ENCODE results near the gene KLF4. TPM values are rescaled to one million over a fixed set of nuclear protein-coding genes. Genes with fewer than 3 reads are reported as not detected.

Gene KLF4
- 14.7 to 18.0 TPM (median 17.0 TPM) in 3 replicates for total RNA-seq

DNA sequence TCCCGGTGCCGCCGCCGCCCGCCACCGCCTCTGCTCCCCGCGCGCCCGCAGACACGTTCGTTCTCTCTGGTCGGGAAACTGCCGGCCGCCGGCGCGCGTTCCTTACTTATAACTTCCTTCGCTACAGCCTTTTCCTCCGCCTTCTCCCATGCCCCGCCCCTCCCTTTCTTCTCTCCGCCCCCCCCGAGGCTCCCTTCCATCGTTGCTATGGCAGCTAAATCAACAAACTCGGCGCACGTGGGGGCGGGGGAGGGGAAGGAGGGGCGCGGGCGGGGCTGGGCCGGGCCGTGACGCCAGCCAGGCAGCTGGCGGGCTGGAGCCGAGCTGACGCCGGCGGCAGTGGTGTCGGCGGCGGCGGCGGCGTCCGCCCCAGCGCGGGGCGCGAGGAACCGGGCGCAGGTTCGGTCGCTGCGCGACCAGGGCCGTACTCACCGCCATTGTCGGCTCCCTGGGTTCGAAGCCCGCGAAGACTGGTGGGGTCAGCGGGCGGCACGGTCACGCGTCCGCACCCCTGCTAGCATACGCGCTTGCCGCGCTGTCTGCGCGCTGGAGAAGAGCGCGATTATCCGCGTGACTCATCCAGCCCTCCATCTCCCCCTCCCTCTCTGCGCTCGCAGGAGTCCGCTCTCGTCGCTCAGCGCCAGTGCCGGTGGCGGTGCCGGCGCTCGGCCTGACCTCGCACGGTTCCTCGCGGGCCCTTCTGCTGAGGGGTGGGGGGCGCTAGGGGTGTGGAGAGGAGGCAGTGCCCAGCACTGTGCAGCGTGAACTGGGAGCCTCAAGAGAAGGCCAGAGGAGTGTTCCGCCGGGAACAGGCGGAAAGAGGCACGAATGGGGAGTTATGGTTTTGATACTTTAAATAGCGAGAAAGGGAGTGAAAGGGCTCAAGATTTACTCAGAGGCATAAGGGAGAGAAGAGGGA is at the start of gene KLF4:
TSS of gene KLF4 (minus strand) at position 83 of the 919 bp plus-strand sequence. CDS start 597 bp downstream, outside the sequence.
- Mint-ChIP-seq H3K27ac (peak within 1 kb of the TSS; percentile 87), H3K27me3 (ENCODE audit: low read depth) (peaks cover 73% of the 10 kb centered on the region), H3K4me3 (peak within 1 kb of the TSS; percentile 83), H3K36me3 (no peaks in the 10 kb centered on the region), H3K4me1 (peaks cover 33% of the 10 kb centered on the region), H3K9me3 (no peaks in the 10 kb centered on the region)
- peak; percentile 87 to 88 for DNase-seq (ENCODE audit: low spot score in 2 of 2, unreplicated experiment in 2 of 2)
- TF ChIP-seq, protein P1, sequence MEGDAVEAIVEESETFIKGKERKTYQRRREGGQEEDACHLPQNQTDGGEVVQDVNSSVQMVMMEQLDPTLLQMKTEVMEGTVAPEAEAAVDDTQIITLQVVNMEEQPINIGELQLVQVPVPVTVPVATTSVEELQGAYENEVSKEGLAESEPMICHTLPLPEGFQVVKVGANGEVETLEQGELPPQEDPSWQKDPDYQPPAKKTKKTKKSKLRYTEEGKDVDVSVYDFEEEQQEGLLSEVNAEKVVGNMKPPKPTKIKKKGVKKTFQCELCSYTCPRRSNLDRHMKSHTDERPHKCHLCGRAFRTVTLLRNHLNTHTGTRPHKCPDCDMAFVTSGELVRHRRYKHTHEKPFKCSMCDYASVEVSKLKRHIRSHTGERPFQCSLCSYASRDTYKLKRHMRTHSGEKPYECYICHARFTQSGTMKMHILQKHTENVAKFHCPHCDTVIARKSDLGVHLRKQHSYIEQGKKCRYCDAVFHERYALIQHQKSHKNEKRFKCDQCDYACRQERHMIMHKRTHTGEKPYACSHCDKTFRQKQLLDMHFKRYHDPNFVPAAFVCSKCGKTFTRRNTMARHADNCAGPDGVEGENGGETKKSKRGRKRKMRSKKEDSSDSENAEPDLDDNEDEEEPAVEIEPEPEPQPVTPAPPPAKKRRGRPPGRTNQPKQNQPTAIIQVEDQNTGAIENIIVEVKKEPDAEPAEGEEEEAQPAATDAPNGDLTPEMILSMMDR (IDR thresholded peaks at IDR 0.05; ENCODE audit: unreplicated experiment), result no peak

DNA sequence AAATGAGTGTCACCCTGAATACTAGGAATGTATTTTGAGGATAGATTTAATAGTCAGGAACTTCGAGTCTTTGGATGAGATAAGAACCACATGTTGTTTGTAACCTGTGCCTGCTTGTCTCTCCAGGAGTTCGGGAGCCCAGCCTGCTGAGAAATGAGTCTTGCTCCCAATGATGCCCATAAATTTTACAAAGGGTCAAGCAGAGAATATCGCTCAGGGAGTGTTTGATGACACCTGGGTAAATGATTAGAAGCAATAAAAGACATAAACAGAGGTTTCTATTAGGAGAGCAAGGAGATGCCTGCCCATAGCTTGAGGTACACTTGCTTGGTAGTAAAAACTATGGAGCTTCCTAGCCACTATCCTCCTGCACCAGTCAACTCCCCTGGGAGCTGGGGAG is 46.9 kb upstream of the KLF4 start:
- no peaks in the 10 kb centered on the region for H3K4me1 Mint-ChIP-seq
- no peak for DNase-seq (ENCODE audit: low spot score in 2 of 2, unreplicated experiment in 2 of 2)
- H3K4me3 Mint-ChIP-seq, result no peak overlapping the region
- H3K27ac Mint-ChIP-seq, result no peak overlapping the region
- H3K9me3 Mint-ChIP-seq, result no peaks in the 10 kb centered on the region
- no peaks in the 10 kb centered on the region for H3K36me3 Mint-ChIP-seq
- TF ChIP-seq, protein P1 (IDR thresholded peaks at IDR 0.05; ENCODE audit: unreplicated experiment), result no peak
- H3K27me3 Mint-ChIP-seq (ENCODE audit: low read depth), result no peaks in the 10 kb centered on the region

DNA sequence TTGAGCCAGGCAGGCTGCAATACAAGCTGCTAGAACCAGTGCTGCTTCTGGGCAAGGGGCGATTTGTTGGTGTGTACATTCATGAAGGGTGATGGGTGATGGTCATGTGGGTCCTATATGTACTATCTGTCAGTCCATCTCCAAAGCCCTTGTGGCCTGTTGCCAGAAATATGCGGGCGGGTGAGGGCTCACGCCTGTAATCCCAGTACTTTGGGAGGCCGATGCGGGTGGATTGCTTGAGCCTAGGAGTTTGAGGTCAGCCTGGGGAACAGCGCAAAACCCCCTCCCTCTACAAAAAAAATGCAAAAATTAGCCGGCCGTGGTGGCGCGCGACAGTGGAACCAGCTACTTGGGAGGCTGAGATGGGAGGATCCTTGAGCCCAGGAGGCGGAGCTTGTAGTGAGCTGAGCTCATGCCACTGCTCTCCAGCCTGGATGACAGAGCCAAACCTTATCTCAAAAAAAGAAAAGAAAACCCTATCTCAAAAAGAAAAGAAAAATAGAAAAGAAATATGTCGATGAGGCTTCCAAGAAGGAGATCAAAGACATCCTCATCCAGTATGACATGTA is 45.0 kb upstream of the KLF4 start:
- Mint-ChIP-seq H3K27me3 (ENCODE audit: low read depth) (no peaks in the 10 kb centered on the region), H3K9me3 (no peaks in the 10 kb centered on the region), H3K36me3 (no peaks in the 10 kb centered on the region), H3K27ac (no peak overlapping the region), H3K4me1 (no peaks in the 10 kb centered on the region), H3K4me3 (no peak overlapping the region)
- TF ChIP-seq, protein P1 (IDR thresholded peaks at IDR 0.05; ENCODE audit: unreplicated experiment), result no peak
- DNase-seq (ENCODE audit: low spot score in 2 of 2, unreplicated experiment in 2 of 2), result no peak

DNA sequence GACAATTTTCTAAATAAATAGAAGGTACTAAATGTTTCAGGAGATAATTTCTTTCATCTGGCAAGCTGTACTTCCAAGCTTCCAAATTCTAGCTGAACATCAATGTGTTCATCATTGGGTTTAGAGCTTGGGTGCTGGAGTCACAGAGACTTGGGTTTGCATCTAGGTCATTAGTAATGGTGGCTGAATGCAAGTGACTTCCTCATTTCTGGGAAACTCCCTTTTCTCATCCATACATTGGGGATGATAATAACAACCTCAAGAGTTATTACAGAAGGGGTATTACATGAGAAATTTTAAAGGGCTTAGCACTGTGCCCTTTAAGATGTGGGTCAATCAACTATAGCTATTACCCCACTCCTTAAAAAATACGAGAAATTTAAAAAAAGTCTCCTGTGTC is 41.1 kb upstream of the KLF4 start:
- Mint-ChIP-seq H3K36me3 (no peaks in the 10 kb centered on the region), H3K4me1 (no peaks in the 10 kb centered on the region), H3K27me3 (ENCODE audit: low read depth) (no peaks in the 10 kb centered on the region), H3K9me3 (no peaks in the 10 kb centered on the region), H3K27ac (no peak overlapping the region), H3K4me3 (no peak overlapping the region)
- TF ChIP-seq, protein P1 (IDR thresholded peaks at IDR 0.05; ENCODE audit: unreplicated experiment), result no peak
- DNase-seq (ENCODE audit: low spot score in 2 of 2, unreplicated experiment in 2 of 2), result no peak

DNA sequence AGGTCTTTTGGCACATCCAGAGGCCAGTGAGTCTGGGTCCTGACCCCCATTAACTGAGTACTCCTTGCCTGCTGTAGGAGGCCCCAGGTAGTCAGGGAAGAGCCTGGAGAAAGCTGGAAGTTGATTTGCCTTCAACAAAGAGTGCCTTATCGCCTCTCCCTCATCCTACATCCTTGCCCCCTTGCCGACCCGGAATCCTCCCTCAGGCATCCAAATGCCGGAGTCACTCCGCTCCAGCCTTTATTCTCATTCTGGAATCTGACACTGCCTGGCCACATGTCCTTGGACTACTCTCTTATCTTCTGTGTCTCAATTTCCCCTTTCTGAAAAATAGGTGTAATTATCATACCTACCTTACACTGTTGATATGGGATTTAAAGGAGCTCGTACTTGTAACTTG is 39.1 kb upstream of the KLF4 start:
- Mint-ChIP-seq H3K27ac (no peak overlapping the region), H3K36me3 (no peaks in the 10 kb centered on the region), H3K27me3 (ENCODE audit: low read depth) (no peaks in the 10 kb centered on the region), H3K4me3 (no peak overlapping the region), H3K9me3 (no peaks in the 10 kb centered on the region), H3K4me1 (no peaks in the 10 kb centered on the region)
- TF ChIP-seq, protein P1 (IDR thresholded peaks at IDR 0.05; ENCODE audit: unreplicated experiment), result no peak
- no peak for DNase-seq (ENCODE audit: low spot score in 2 of 2, unreplicated experiment in 2 of 2)
